PC-3 (cell line): Measurements from ENCODE around the gene NHERF2. TPM values are rescaled to one million over a fixed set of nuclear protein-coding genes. Genes with fewer than 3 reads are reported as not detected.

ENCODE experiments used
- ATAC-seq: fragments of 200-7000 bp; cut with Tn5 transposase; 2 replicates; pipeline ENCODE4 v1.9.1; 2020; ENCODE audit warnings: mild to moderate bottlenecking, moderate library complexity
- BruUV-seq: library from RNA; stranded (reverse); fragments of 400-500 nt; replicated peaks from 2 replicates; lab custom pipeline; 2021; lab: Mats Ljungman, UMichigan
- CTCF ChIA-PET: fragments of 300-600 bp; sonication (Branson Sonifier 250); formaldehyde crosslinking; loops from one replicate; lab custom pipeline; 2022; ENCODE audit warnings: antibody characterized with exemption; lab: Charles Lee
- POLR2A ChIA-PET: fragments of 300-600 bp; sonication (Branson Sonifier 250); formaldehyde crosslinking; loops from one replicate; lab custom pipeline; 2022; ENCODE audit warnings: antibody characterized with exemption; ENCODE audit not compliant: unreplicated experiment; lab: Charles Lee
- DNase-seq: peaks from one replicate; pipeline ENCODE4 v3.0.0-alpha.2; 2015
- H2AFZ ChIP-seq: fragments of 300-600 bp; sonication (generic); 2 replicates; pipeline ENCODE4 v1.6.0; 2016; ENCODE audit warnings: antibody characterized with exemption, low read length
- H3F3A ChIP-seq: fragments of 300-600 bp; sonication (generic); one replicate; pipeline ENCODE4 v1.6.0; 2017; ENCODE audit warnings: antibody characterized with exemption, low read length, control low read depth, mild to moderate bottlenecking; ENCODE audit not compliant: unreplicated experiment
- H3K27ac ChIP-seq: fragments of 300-600 bp; sonication (generic); 2 replicates; pipeline ENCODE4 v1.5.1; 2016; ENCODE audit warnings: mild to moderate bottlenecking, low read length
- H3K27me3 ChIP-seq: fragments of 300-600 bp; sonication (generic); 2 replicates; pipeline ENCODE4 v1.6.1; 2016; ENCODE audit warnings: low read length, mixed read lengths
- H3K36me3 ChIP-seq: fragments of 300-600 bp; sonication (generic); 2 replicates; pipeline ENCODE4 v1.6.1; 2016; ENCODE audit warnings: low read depth, mixed run types, low read length, mixed read lengths
- H3K4me1 ChIP-seq: fragments of 300-600 bp; sonication (generic); 2 replicates; pipeline ENCODE4 v1.5.1; 2016; ENCODE audit warnings: low read length; ENCODE audit not compliant: insufficient read depth
- H3K4me2 ChIP-seq: fragments of 300-600 bp; sonication (generic); 2 replicates; pipeline ENCODE4 v1.6.0; 2016; ENCODE audit warnings: low read length
- H3K4me3 ChIP-seq: fragments of 300-600 bp; sonication (generic); 2 replicates; pipeline ENCODE4 v1.5.1; 2016; ENCODE audit warnings: mild to moderate bottlenecking, low read length, mixed read lengths
- H3K79me2 ChIP-seq: fragments of 300-600 bp; sonication (generic); 2 replicates; pipeline ENCODE4 v1.6.1; 2017; ENCODE audit warnings: low read length, mixed read lengths
- H3K9ac ChIP-seq: fragments of 300-600 bp; sonication (generic); 2 replicates; pipeline ENCODE4 v1.6.0; 2016; ENCODE audit warnings: mild to moderate bottlenecking, low read length
- H3K9me2 ChIP-seq: fragments of 300-600 bp; sonication (generic); replicated peaks from 2 replicates; pipeline ENCODE4 v1.6.1; 2016; ENCODE audit warnings: mixed run types, low read length, mixed read lengths
- H3K9me3 ChIP-seq: fragments of 300-600 bp; sonication (generic); 2 replicates; pipeline ENCODE4 v1.6.1; 2016; ENCODE audit warnings: low read length, mixed read lengths
- H4K20me1 ChIP-seq: fragments of 300-600 bp; sonication (generic); 2 replicates; pipeline ENCODE4 v1.6.1; 2016; ENCODE audit warnings: low read length, mixed read lengths
- EZH2 ChIP-seq: fragments of 300-600 bp; sonication (generic); IDR thresholded peaks from one replicate; pipeline ENCODE4 v1.6.1; 2017; ENCODE audit warnings: antibody characterized with exemption, mild to moderate bottlenecking, low read length; ENCODE audit not compliant: unreplicated experiment
- EZH2phosphoT487 ChIP-seq: fragments of 300-600 bp; sonication (generic); IDR thresholded peaks from 2 replicates; pipeline ENCODE4 v1.6.1; 2018; ENCODE audit warnings: mild to moderate bottlenecking, antibody characterized with exemption, low read length, borderline replicate concordance
- intact Hi-C: fragments of 100-400 bp; cut with micrococcal nuclease; formaldehyde crosslinking; loops from 2 replicates; pipeline ENCODE4 v1.9.0; 2023
- total RNA-seq: library from RNA; depleted of rRNA; stranded (reverse); fragments of >200 nt; gene quantifications from 2 replicates; pipeline ENCODE4 v1.2.3, GENCODE V29; 2014
- TF ChIP-seq, protein P1 (sequence below): fragments of 300-600 bp; sonication (generic); conservative IDR thresholded peaks from 2 replicates; pipeline ENCODE4 v1.5.1; 2017; ENCODE audit warnings: antibody characterized with exemption, low read depth, mild to moderate bottlenecking, low read length

The NHERF2 gene
- total RNA-seq, 1 experiment from 2014 or later, result 145 TPM

DNA sequence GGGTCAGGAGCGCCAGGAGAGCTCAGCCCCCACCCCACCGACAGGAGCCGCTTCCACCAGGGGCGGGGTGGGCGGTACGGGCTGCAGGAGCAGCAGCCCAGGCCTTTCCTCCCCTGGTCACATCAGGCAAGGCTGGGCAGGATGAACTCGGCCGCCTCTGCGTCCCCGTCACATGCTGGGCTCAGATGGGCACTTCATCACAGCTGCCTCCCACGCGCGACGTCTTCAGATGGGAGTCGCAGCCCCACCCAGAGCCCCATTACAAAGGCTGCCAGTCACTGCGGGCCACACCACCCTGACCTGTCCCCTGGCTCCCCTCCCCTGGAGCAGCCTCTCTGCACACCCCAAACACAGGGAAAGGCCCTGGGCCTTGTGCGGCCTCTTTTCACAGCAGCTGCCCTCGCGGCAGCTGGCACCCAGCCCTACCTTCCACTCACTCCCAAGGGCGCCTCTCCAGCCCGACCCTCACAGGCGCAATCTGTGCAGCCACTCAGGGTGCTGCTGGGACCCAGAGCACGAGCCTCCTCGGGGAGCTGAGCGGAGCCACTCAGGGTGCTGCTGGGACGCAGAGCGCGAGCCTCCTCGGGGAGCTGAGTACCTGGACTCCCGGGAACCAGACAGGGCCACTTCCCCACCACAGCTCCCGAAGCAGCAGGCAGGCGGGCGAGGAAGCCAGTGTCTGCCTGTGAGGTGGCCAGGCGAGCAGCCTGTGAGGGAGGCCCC is 21.7 kb upstream of the NHERF2 start:
- no TSS peak for BruUV-seq
- CTCF ChIA-PET, result no interaction called here
- H3K4me1 ChIP-seq, result peaks cover 16% of the 10 kb centered on the region
- peaks cover 4% of the 10 kb centered on the region; the same call in 1 of the 2 replicates for H3K36me3 ChIP-seq
- H3K9ac ChIP-seq, result no peak overlapping the region
- H3K27me3 ChIP-seq, result no peaks in the 10 kb centered on the region
- peaks cover 66% of the 10 kb centered on the region for H3K79me2 ChIP-seq
- H3K4me3 ChIP-seq, result no peak overlapping the region
- H3K9me3 ChIP-seq, result no peaks in the 10 kb centered on the region
- no peaks in the 10 kb centered on the region for H3F3A ChIP-seq
- intact Hi-C loops, result no loop called here
- POLR2A ChIA-PET, result no interaction called here
- H3K4me2 ChIP-seq, result no peak overlapping the region
- no peak for ATAC-seq
- TF ChIP-seq EZH2, result no peak
- TF ChIP-seq EZH2phosphoT487, result no peak
- TF ChIP-seq, protein P1, sequence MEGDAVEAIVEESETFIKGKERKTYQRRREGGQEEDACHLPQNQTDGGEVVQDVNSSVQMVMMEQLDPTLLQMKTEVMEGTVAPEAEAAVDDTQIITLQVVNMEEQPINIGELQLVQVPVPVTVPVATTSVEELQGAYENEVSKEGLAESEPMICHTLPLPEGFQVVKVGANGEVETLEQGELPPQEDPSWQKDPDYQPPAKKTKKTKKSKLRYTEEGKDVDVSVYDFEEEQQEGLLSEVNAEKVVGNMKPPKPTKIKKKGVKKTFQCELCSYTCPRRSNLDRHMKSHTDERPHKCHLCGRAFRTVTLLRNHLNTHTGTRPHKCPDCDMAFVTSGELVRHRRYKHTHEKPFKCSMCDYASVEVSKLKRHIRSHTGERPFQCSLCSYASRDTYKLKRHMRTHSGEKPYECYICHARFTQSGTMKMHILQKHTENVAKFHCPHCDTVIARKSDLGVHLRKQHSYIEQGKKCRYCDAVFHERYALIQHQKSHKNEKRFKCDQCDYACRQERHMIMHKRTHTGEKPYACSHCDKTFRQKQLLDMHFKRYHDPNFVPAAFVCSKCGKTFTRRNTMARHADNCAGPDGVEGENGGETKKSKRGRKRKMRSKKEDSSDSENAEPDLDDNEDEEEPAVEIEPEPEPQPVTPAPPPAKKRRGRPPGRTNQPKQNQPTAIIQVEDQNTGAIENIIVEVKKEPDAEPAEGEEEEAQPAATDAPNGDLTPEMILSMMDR, result no peak
- H2AFZ ChIP-seq, result no peak overlapping the region
- H3K27ac ChIP-seq, result no peak overlapping the region
- H3K9me2 ChIP-seq, result no peaks in the 10 kb centered on the region
- H4K20me1 ChIP-seq, result peaks cover 33% of the 10 kb centered on the region
- no peak for DNase-seq

DNA sequence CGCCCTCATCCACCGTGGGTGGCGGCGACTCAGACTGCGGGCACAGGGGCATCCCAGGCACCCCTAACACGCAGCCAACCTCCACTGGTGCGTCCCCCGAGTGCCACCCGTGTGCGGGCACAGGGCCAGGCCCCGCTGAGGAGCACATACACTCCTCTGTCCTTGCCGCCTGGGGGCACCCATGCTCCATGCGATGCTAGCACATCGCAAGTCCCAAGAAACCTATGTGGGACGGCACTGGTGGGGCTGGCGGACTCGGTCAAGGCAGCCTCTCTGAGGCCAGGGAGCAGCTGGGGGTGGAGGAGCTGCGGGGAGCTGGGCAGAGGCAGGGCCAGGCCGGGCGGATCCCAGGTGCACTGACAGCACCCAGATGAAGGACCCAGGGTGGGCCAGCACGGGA is 21.1 kb upstream of the NHERF2 start:
- ATAC-seq (no peak), DNase-seq (no peak)
- TF ChIP-seq EZH2 (no peak), EZH2phosphoT487 (no peak)
- TF ChIP-seq, protein P1, result no peak
- peaks cover 33% of the 10 kb centered on the region for H4K20me1 ChIP-seq
- peaks cover 3% of the 10 kb centered on the region; the same call in 1 of the 2 replicates for H3K36me3 ChIP-seq
- H3K9me2 ChIP-seq, result no peaks in the 10 kb centered on the region
- peaks cover 23% of the 10 kb centered on the region for H3K4me1 ChIP-seq
- H3K27ac ChIP-seq, result no peak overlapping the region
- no peaks in the 10 kb centered on the region for H3F3A ChIP-seq
- H3K4me2 ChIP-seq, result no peak overlapping the region
- no peaks in the 10 kb centered on the region for H3K27me3 ChIP-seq
- CTCF ChIA-PET, result no interaction called here
- no TSS peak for BruUV-seq
- no peak overlapping the region for H2AFZ ChIP-seq
- H3K79me2 ChIP-seq, result peaks cover 73% of the 10 kb centered on the region
- intact Hi-C loops, result no loop called here
- no peaks in the 10 kb centered on the region for H3K9me3 ChIP-seq
- POLR2A ChIA-PET, result no interaction called here
- H3K4me3 ChIP-seq, result no peak overlapping the region
- no peak overlapping the region for H3K9ac ChIP-seq

DNA sequence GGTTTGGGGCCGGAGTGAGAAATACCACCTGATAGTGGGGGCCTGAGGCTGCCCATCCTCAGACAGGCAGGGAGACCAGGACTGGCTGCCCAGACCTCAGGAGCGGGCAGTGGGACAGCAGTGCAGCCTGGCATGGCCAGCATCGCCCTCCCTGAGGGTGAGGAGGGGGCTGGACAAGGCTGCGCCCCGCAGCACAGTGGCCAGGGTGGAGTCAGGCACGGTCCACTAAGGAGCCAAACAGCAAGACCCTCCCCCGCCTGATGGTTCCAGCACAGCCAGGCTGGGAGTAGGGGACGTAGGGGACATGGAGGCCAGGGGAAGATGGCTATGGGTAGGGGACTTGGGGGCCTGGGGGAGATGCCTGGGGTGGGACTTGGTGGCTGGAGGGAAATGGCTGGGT is 20.4 kb upstream of the NHERF2 start:
- intact Hi-C loops, result no loop called here
- no peaks in the 10 kb centered on the region for H3K27me3 ChIP-seq
- no peak overlapping the region for H3K4me3 ChIP-seq
- H2AFZ ChIP-seq, result no peak overlapping the region
- ChIA-PET CTCF (no interaction called here), POLR2A (no interaction called here)
- no peak overlapping the region for H3K9ac ChIP-seq
- BruUV-seq, result no TSS peak
- peaks cover 73% of the 10 kb centered on the region for H3K79me2 ChIP-seq
- ATAC-seq (no peak), DNase-seq (no peak)
- H3K4me2 ChIP-seq, result no peak overlapping the region
- H3K9me2 ChIP-seq, result no peaks in the 10 kb centered on the region
- peaks cover 3% of the 10 kb centered on the region; the same call in 1 of the 2 replicates for H3K36me3 ChIP-seq
- TF ChIP-seq, protein P1, result no peak
- no peak for TF ChIP-seq EZH2phosphoT487
- TF ChIP-seq EZH2, result no peak
- no peaks in the 10 kb centered on the region for H3F3A ChIP-seq
- H3K27ac ChIP-seq, result no peak overlapping the region
- H3K4me1 ChIP-seq, result peaks cover 25% of the 10 kb centered on the region
- H3K9me3 ChIP-seq, result no peaks in the 10 kb centered on the region
- peaks cover 33% of the 10 kb centered on the region for H4K20me1 ChIP-seq
